Activated naive CD4-positive, alpha-beta T cell treated with anti-CD3 and anti-CD28 coated beads, Interleukin-2, amount 50 U/mL, for 72 hours (primary cell): ENCODE measurements around the gene CDK5R2. TPM values are rescaled to one million over a fixed set of nuclear protein-coding genes. Genes with fewer than 3 reads are reported as not detected.
A peak's percentile ranks its signal among the peaks of the same experiment; 100 is the strongest.

Experiments used
- ATAC-seq, 2 donors: fragments of 150-1000 bp; cut with Tn5 transposase; 2 replicates each; pipeline ENCODE4 v1.10.0; 2021; ENCODE audit warnings: mild to moderate bottlenecking in 2 of 2, moderate library complexity in 2 of 2
- DNase-seq, 2 donors: peaks; one replicate each; pipeline ENCODE4 v3.0.0; 2021 to 2022; ENCODE audit warnings: low spot score in 2 of 2
- H3K27ac Mint-ChIP-seq, 2 donors: one replicate each; pipeline ENCODE4 v1.8.0; 2022; ENCODE audit warnings: mild to moderate bottlenecking in 2 of 2, mixed read lengths in 2 of 2
- H3K36me3 Mint-ChIP-seq, 2 donors: one replicate each; pipeline ENCODE4 v1.8.0; 2022; ENCODE audit warnings: mixed read lengths in 2 of 2
- H3K9me3 Mint-ChIP-seq, 2 donors: one replicate each; pipeline ENCODE4 v1.8.0; 2022; ENCODE audit warnings: mixed read lengths in 2 of 2
- total RNA-seq, 2 donors: library from RNA; stranded (reverse); gene quantifications; one replicate each; pipeline ENCODE4 v1.2.3, GENCODE V29; 2022

Gene CDK5R2
- total RNA-seq, 2 donors from 2014 or later = not detected

DNA sequence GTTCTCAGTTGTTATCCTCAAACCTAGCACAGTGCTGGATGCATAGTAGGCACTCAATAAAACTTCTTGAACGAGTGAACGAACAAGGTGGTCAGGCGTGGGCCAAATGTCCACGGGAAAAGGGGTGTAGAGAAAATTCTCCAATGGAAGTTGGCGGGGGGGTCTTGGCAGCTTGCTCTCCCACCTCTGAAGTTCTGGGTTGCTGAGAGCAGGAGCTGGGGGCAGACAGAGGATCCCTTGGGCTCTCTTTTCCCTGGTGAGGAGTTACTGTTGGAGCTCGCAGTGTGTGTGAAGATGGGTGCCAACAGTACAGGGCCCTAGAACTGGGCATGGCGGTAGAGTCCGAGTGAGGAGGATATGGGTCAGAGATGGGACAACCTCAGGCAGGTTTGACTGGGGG lies 36.1 kb downstream of the CDK5R2 start:
- no peaks in the 10 kb centered on the region for H3K9me3 Mint-ChIP-seq
- no peaks in the 10 kb centered on the region for H3K36me3 Mint-ChIP-seq
- no peak for ATAC-seq
- no peak overlapping the region for H3K27ac Mint-ChIP-seq
- DNase-seq = no peak

DNA sequence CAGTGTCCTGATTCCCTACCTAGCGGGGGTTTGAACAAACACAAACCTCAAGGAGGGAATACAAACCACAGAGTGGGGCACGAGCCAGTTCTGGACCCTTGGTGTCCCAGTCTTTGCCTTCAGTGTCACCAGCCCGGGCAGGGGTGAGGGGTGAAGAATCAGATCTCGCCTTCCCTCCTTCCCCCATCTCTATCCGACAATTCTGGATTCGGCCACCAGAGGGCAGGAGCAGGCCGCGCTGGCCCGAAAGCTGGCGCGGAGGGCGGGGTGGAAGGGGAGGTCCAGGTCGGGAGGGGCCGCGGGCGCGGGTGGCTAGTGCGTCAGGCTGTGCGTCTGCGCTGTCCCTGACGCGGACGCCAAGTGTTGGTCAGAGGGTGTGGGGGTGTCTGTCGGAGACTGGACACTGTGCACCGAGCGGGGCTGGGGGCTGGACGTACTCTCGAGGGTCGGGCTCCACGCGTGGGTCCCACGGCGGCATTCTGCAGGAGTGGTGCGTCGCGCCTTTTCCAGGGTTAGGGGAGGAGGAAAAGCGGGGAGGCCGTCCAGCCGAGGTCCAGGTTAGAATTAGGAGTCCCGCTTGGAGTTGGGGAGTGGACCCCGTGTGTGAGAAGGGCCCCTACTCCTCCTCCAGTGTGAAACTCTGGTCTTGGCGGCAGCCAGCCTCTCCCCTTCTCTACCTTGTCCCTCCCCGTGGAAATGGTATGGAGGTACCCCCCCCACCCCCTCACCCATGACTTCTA lies 36.7 kb downstream of the CDK5R2 start:
- Mint-ChIP-seq H3K9me3 (no peaks in the 10 kb centered on the region), H3K27ac (no peak overlapping the region), H3K36me3 (no peaks in the 10 kb centered on the region)
- ATAC-seq (peak; percentile 73 to 80), DNase-seq (peak in 1 of 2 donors; percentile 95)

DNA sequence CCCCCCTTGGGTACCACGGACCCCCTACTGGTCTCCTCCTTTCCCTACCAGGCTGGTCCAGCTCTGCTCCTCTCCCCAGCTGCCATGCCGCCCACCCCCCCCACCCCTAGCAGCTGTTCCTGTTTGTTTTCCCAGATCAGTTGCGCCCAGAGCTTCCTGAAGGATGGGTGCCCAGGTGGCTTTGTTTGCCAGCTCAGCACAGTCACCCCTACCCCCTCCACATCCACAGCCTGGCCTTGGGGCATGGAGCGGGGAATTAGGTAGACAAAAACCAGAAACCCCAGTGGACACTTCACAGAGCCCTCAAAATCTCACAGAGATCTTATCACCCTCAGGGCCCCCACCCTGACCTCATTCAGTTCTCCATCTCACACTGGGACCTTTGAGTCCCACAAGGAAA lies 37.5 kb downstream of the CDK5R2 start:
- DNase-seq = no peak
- Mint-ChIP-seq H3K9me3 (no peaks in the 10 kb centered on the region), H3K27ac (no peak overlapping the region), H3K36me3 (no peaks in the 10 kb centered on the region)
- no peak for ATAC-seq

DNA sequence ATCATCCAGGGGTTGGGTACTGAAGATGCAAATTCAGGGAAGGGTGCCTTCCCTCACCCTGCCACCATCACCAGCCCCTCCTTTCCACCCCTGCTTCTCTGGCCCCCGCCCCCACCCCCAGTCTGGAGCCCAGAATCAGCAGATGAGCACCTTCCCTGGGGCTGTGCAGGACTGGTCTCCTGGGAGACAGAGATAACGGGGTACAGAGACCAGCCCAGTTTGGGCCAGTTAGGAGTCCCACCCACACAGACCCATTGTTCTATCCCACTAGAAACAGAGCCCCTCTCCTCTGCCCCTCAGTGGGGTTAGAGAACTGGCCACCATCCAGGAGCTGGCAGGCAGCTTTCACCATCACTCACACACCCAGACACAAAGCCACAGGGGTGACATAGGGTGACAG lies 38.3 kb downstream of the CDK5R2 start:
- ATAC-seq (no peak), DNase-seq (no peak)
- H3K9me3 Mint-ChIP-seq = no peaks in the 10 kb centered on the region
- no peak overlapping the region for H3K27ac Mint-ChIP-seq
- H3K36me3 Mint-ChIP-seq = no peaks in the 10 kb centered on the region

DNA sequence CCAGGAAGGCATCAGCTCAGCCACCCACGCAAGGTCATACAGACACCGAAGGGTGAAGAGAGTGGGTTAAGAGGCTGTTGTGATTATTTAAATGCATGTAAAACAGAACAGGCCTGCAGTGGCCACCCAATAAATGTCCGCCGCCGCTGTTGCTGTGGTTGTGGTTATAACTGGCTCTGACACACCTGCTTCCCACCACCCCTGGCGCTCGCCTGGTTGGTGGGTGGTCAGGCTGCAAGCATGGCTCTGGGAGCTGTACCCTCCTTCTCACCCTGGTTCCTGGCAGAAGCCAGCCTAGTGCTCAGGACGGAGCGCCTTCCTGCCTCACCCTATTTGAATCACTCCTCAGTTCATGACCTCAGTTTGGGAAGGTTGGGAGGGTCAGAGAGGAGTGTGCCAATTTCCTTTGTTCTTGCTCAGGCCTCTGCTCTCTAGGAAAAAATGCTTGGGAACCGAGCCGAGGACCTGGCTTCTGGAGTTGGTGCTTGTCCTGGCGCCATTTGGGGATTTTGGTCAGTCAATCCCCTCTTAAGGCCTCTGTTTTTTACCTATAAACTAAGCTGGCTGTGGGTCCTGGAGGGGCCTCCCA lies 39.0 kb downstream of the CDK5R2 start:
- Mint-ChIP-seq H3K36me3 (no peaks in the 10 kb centered on the region), H3K27ac (no peak overlapping the region), H3K9me3 (no peaks in the 10 kb centered on the region)
- ATAC-seq (no peak), DNase-seq (no peak)

DNA sequence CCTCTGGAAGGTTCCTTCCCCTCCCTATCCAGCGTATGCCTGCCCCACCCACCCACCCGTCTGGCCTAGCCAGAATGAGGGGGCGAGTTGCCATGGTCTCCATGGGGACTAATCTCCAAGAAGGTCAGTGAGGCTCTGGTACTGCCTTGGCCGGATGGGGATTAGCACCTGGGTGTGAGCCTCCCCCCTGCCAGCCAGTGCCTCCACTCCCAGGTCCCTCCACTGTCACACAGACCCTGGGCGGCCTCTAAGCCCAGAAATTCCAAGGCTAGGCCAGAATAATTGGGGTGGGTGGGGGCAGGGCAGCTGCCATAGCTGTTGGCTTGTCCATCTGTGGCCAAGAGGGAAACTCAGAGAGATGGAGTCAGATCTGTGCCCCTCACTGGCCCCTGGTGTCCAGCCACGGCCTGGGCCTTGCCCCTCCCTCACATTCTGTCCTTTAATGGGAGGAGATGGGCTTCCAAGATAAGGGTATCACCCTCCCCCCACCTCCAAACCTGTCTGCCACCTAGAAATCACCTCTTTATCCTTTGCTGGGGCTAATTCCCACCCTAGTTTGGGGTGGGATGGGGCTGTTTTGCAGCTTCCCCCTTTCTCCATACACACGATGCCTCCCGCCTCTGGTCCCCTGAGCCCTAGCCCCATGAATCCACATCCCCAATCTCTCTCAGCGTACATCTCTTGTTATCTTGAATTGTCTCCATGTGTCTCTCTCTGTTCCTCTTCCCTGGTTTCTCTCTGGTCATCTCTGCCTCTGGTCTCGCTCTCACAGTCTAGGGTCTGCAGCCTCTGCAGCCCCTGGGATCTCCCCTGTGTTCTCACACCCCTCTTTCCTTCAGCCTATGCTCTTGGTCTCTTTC lies 39.8 kb downstream of the CDK5R2 start:
- no peak overlapping the region for H3K27ac Mint-ChIP-seq

DNA sequence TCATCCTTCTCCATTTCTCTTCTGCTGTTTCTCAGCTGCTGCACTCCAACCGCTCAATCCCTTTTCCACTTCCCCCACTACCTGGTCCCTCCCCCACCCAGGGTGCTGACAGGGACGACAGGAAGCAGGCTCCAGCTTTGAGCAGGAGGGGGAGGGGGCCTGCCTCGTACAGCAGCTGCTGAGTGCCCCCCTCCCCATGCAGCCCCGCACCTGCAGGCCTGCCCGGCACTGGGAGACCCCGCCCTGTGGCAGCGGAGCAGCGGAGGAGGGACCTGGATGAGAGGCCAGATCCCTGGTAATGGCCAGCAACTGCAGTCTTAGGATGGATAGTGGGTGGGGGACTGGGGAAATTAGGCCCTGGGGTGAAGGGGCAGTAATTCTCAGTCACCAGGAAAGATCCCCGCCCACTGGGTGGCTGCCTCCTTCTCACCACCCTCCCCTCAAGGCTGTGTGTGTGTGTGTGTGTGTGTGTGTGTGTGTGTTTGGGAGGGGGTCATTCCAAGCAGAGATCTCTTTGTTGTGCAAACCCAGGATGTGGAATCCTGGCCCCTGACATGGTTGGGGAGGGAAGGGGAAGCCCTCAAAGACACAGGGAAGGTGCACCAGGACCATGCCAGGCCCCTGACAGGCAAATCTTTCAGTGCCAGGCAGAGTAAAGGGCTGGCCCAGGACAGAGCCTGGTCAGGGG lies 40.6 kb downstream of the CDK5R2 start:
- no peaks in the 10 kb centered on the region for H3K36me3 Mint-ChIP-seq
- ATAC-seq (no peak), DNase-seq (no peak)
- no peak overlapping the region for H3K27ac Mint-ChIP-seq
- no peaks in the 10 kb centered on the region for H3K9me3 Mint-ChIP-seq

More for the DNA sequence above, 39.8 kb downstream of the CDK5R2 start:
- no peaks in the 10 kb centered on the region for H3K9me3 Mint-ChIP-seq
- DNase-seq (no peak), ATAC-seq (no peak)
- H3K36me3 Mint-ChIP-seq = no peaks in the 10 kb centered on the region

DNA sequence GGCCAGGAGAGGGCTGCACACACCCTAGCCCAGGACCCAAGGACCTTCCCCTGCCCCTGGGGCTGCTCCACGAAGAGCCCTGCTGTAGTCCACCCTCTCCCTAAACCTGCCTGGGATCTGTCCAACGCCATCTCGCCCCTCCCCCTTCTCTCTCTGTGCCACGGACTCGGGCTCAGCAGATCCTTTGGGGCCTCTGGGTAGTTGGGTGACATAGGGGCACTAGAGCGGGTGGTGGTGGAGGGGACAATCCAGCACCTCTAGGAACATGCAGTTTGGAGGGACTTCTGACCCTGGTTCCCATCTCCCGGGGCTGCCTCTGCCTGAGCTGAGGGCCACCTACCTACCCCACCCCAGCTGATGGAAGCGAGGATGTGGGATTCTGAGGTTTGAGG lies 41.1 kb downstream of the CDK5R2 start:
- no peak for DNase-seq
- no peak overlapping the region for H3K27ac Mint-ChIP-seq
- no peak for ATAC-seq
- H3K36me3 Mint-ChIP-seq = no peaks in the 10 kb centered on the region
- H3K9me3 Mint-ChIP-seq = no peaks in the 10 kb centered on the region

DNA sequence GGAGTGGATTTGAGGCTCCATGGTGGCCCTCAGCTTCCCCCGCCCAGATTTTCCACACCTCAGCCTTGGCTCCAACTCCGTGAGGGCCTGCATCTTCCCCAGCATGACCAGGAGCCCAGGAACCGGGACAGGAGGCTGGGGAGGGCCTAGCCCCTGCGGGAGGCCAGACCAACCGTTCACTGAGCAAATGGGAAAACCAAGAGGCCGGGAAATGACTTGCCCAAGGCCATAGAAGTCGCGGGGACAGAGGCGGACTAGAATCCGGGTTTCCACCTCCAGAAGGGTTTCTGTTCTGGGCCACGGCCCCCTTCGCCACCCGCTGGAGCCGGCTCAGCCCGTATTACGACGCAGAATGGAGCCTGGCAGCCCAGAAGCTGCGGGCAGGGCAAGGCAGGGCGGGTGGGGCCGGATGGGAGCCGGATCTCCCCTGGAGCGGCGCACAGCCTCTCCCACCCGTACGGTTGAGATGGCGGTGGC lies 41.7 kb downstream of the CDK5R2 start:
- H3K27ac Mint-ChIP-seq = no peak overlapping the region
- ATAC-seq (no peak), DNase-seq (no peak)
- H3K36me3 Mint-ChIP-seq = no peaks in the 10 kb centered on the region
- no peaks in the 10 kb centered on the region for H3K9me3 Mint-ChIP-seq

DNA sequence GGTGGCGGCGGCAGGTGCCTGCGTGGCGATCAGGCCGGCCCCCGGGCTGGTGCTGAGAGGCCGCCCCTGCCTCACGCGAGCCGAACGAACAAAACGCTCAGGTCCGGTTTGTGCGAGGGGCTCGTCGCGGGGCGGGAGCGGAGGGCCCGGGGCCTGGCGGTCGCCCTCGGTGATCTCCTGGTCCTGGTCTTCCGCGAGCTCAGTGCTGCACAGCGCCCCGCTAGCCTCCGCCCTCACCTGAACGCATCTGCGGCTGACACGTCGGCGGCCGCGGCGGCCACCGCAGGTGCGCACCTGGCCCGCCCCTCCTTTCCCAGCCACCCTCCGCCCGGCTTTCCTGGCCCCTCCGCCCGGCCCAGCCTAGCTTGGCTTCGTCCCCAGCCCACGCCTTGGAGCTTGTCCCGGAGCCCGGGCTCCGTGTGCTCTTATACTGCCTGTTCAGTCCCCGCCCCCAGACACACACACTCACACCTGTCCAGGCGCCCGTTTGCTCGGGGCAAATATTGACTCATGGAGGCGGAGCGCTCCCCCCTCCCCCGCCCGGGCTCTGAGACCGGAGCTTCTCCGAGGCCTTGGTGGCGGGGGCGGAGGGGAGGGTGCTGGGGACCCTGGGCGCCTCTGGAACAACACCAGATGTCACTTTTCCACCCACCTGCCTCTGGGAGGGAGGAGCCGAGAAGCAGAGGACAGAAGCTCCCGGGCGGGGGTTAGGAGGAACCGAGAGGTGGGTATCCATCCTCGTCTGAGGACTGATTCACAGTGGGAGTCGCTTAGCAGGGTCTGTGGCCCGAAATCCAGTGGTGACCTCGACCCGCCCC lies 42.3 kb downstream of the CDK5R2 start:
- H3K36me3 Mint-ChIP-seq = no peaks in the 10 kb centered on the region
- DNase-seq (no peak), ATAC-seq (peak; percentile 54 to 66)
- H3K9me3 Mint-ChIP-seq = no peaks in the 10 kb centered on the region
- no peak overlapping the region for H3K27ac Mint-ChIP-seq

DNA sequence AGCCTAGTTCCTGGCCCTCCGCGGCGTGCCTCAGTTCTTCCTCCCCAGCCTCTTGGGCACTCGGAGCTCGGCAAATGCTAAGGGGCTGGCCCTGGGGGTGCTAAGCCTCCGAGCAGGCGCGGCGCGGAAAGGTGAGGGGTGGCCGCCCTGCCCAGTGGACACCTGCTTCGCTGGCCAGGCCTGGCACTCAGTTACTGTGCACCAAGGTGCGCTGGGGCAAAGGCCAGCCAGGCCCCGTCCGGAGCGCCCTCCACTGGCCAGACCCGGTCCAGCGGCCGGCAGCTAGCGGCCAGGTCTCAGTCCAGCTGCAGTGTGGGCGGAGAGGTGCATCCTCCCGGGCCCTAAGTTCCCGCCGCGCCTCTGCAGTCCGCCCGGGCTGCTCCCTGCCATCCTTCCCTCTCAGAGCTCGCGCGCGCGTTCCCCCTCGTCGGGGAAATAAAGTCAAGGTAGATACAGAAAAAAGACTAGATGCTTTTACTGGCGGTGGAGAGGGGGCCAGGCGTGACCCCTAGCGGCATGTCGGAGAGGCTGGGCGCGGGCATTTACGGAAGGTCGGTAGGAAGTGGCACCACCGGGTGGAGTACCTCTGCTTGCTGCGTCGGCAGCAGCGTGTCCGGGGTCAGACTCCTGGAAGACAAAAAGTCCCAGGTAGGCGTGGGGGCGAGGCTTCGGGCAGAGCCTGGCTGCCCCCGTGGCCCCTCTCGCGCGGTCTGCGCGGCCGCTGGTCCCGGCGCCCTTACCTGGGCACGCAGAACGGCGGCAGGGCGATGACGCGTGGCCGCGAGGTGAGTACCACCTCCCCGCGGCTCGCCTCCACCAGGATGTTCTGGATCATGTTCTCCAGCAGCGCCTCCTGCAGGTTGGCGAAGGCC lies 43.2 kb downstream of the CDK5R2 start:
- peak in 1 of 2 donors; percentile 75 for DNase-seq
- peak; percentile 52 to 77 for ATAC-seq
- H3K9me3 Mint-ChIP-seq = no peaks in the 10 kb centered on the region
- no peak overlapping the region for H3K27ac Mint-ChIP-seq
- no peaks in the 10 kb centered on the region for H3K36me3 Mint-ChIP-seq

DNA sequence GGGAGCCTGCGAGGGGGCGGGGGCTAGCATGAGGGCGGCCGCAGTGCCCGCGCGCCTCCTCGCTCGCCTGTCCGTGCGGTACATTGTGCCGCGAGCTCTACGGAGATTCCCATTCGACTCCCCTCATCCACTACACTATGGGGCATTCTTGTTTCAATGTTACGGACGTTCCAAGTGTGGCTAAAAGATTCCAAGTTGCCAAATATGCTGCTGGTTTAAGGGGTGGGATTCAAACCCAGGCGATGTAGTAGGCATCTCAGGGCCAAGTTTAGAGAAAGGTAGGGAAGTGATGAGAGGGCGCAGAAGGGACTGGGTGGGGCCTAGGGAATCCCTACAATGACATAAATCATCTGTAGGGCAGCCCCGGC lies 43.8 kb downstream of the CDK5R2 start:
- Mint-ChIP-seq H3K27ac (no peak overlapping the region), H3K9me3 (no peaks in the 10 kb centered on the region), H3K36me3 (no peaks in the 10 kb centered on the region)
- no peak for ATAC-seq
- no peak for DNase-seq

DNA sequence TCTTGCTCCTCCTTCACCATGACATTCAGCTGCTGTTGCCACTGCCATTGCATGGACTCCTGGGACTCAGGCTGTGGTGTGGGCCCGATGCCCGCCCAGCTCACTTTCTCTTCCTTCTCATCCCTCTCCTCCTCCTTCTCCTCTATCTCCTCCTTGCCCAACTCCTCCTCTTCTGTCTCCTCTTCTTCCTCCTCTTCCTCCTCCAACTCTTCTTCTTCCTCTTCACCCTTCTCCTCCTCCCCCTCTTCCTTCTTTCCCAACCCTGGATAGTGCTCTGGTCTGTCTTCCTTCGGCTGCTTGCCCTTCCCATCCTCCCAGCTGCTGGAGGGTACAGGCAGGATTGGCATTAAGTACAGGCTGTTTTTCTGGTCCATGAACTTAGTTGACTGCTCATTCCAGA lies 44.5 kb downstream of the CDK5R2 start:
- H3K27ac Mint-ChIP-seq = no peak overlapping the region
- DNase-seq (no peak), ATAC-seq (no peak)
- no peaks in the 10 kb centered on the region for H3K36me3 Mint-ChIP-seq
- H3K9me3 Mint-ChIP-seq = no peaks in the 10 kb centered on the region

DNA sequence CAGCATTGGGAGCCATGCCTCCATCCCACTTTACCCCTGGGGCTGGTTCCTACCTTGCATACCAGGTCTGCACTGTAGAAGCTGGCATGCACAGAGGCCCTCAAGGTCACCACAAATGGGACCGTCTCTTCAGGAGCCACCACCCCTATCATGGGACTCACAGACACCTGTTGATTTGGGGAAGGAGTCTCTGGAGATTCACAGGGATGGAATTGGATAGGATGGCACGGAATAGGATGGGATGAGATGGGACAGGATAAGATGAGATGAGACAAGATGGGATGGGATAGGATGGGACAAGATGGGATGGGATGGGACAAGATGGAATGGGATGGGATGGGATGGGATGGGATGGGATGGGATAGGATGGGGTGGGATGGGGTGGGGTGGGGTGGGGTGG lies 49.8 kb downstream of the CDK5R2 start:
- H3K27ac Mint-ChIP-seq = no peak overlapping the region
- no peaks in the 10 kb centered on the region for H3K36me3 Mint-ChIP-seq
- no peak for ATAC-seq
- DNase-seq = no peak
- no peaks in the 10 kb centered on the region for H3K9me3 Mint-ChIP-seq

DNA sequence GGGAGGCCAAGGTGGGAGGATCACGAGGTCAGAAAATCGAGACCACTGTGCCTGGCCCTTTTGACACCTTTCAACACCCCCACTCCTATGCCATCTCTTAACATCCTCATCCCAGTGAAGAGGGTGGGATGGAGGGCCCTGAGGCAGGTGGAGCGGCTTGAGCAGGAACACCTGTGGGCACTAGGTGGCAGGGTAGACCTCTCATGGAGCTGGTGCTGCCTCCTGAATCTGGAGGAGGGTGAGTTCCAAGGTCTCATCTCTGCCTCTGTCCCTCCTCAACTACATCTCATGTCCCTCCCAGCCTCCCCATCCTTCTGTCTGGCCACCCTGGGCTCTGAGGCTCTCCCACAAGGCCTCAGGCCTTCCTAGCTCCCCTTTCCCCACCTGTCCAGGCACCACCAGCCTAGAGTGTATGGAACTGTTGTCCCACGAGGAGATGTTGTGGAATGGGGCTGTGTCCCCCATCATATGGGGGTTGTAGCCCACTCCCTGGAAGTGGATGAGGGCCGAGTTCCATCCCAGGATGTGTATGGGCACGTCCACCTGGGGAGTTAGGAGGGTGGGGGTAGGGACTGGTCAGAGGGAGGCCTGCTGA lies 50.8 kb downstream of the CDK5R2 start:
- H3K36me3 Mint-ChIP-seq = no peaks in the 10 kb centered on the region
- DNase-seq (no peak), ATAC-seq (peak; percentile 51 to 65)
- no peaks in the 10 kb centered on the region for H3K9me3 Mint-ChIP-seq
- no peak overlapping the region for H3K27ac Mint-ChIP-seq
